ENCODE results near the gene VPS29. TPM values are rescaled to one million over a fixed set of nuclear protein-coding genes. Genes with fewer than 3 reads are reported as not detected.
A peak's percentile ranks its signal among the peaks of the same experiment; 100 is the strongest.
"Not testable (repeated sequence)": the region's sequence is repeated elsewhere in the genome, so short reads cannot be mapped to it uniquely, and the experiment has no call there.

VPS29 gene
- polyA plus RNA-seq, 3 donors: 224 to 409 (median 342) TPM

GRCh38 chr12:110465024-110465423, 36.9 kb downstream of the VPS29 start:
- H3K27me3 Mint-ChIP-seq (ENCODE audit: low read depth in 3 of 3): peaks cover 0 to 1% (median 0%) of the 10 kb centered on the region in 3 donors
- Histone ChIP-seq H3K9me3 (replicated peaks in 1 of 2; ENCODE audit: control insufficient read depth in 1 of 2, insufficient read depth in 1 of 2, low read length in 2 of 2) (no peaks in the 10 kb centered on the region), H3K36me3 (replicated peaks in 1 of 2; ENCODE audit: control insufficient read depth in 1 of 2, insufficient read depth in 2 of 2, low read length in 2 of 2) (peaks cover 35 to 52% of the 10 kb centered on the region in 2 donors), H3K4me3 (replicated peaks in 1 of 3; ENCODE audit: low read depth in 2 of 3, low read length in 3 of 3) (no peak overlapping the region), H2AFZ (ENCODE audit: insufficient read depth, low read depth, low read length, poor library complexity, severe bottlenecking) (no peak overlapping the region), H3K27ac (ENCODE audit: low read depth in 1 of 2, low read length in 2 of 2) (peak overlapping the region in 1 of 2 donors; percentile 31), H3K9ac (ENCODE audit: insufficient read depth, low read length, poor library complexity, severe bottlenecking) (no peak overlapping the region), H4K20me1 (ENCODE audit: insufficient read depth, low read length) (no peaks in the 10 kb centered on the region), H3K4me2 (replicated peaks; ENCODE audit: extremely low read depth, low read length, poor library complexity, severe bottlenecking) (no peak overlapping the region), H3K4me1 (ENCODE audit: control insufficient read depth in 1 of 2, insufficient read depth in 2 of 2, low read length in 2 of 2) (peaks cover 23 to 32% of the 10 kb centered on the region in 2 donors), H3K79me2 (ENCODE audit: insufficient read depth, low read length) (peaks cover 84% of the 10 kb centered on the region), H3K27me3 (ENCODE audit: control insufficient read depth in 2 of 2, insufficient read depth in 2 of 2, low read length in 2 of 2) (no peaks in the 10 kb centered on the region)
- peaks cover 24% of the 10 kb centered on the region for H3K4me1 Mint-ChIP-seq
- peak overlapping the region in 1 of 7 donors; percentile 71 for H3K27ac Mint-ChIP-seq
- 100% methylated on average over 2 of the region's 2 CpGs for WGBS (ENCODE audit: insufficient coverage)
- intact Hi-C loops (cut with micrococcal nuclease): loop anchor here (5.0 kb wide), 2 partner anchors 37 to 142 kb away; partner anchors contain the start of genes RAD9B (in 1 of the 2) and VPS29 (in 1 of the 2)
- no peak for TF ChIP-seq CTCF (IDR thresholded peaks at IDR 0.05)
- H3K4me3 Mint-ChIP-seq: no peak overlapping the region
- no peak for DNase-seq
- peaks cover 39 to 55% of the 10 kb centered on the region in 2 donors for H3K36me3 Mint-ChIP-seq
- peaks cover 0 to 2% (median 0%) of the 10 kb centered on the region in 7 donors for H3K9me3 Mint-ChIP-seq

GRCh38 chr12:110461189-110461588, 40.7 kb downstream of the VPS29 start:
- DNase-seq; H3K9ac ChIP-seq (ENCODE audit: insufficient read depth, low read length, poor library complexity, severe bottlenecking); H3K4me3 Mint-ChIP-seq; H3K9me3 ChIP-seq (replicated peaks in 1 of 2; ENCODE audit: control insufficient read depth in 1 of 2, insufficient read depth in 1 of 2, low read length in 2 of 2); H3K4me3 ChIP-seq (replicated peaks in 1 of 3; ENCODE audit: low read depth in 2 of 3, low read length in 3 of 3); H3K4me2 ChIP-seq (replicated peaks; ENCODE audit: extremely low read depth, low read length, poor library complexity, severe bottlenecking); intact Hi-C loops (cut with micrococcal nuclease); H2AFZ ChIP-seq (ENCODE audit: insufficient read depth, low read depth, low read length, poor library complexity, severe bottlenecking); H3K27me3 Mint-ChIP-seq (ENCODE audit: low read depth in 3 of 3); H3K9me3 Mint-ChIP-seq; H4K20me1 ChIP-seq (ENCODE audit: insufficient read depth, low read length); H3K27ac ChIP-seq (ENCODE audit: low read depth in 1 of 2, low read length in 2 of 2); H3K27me3 ChIP-seq (ENCODE audit: control insufficient read depth in 2 of 2, insufficient read depth in 2 of 2, low read length in 2 of 2): not testable (repeated sequence)
- 100% methylated on average over 2 of the region's 5 CpGs for WGBS (ENCODE audit: insufficient coverage)
- Histone ChIP-seq H3K4me1 (ENCODE audit: control insufficient read depth in 1 of 2, insufficient read depth in 2 of 2, low read length in 2 of 2) (peaks cover 19 to 20% of the 10 kb centered on the region in 2 donors), H3K36me3 (replicated peaks in 1 of 2; ENCODE audit: control insufficient read depth in 1 of 2, insufficient read depth in 2 of 2, low read length in 2 of 2) (peaks cover 45 to 66% of the 10 kb centered on the region in 2 donors), H3K79me2 (ENCODE audit: insufficient read depth, low read length) (peaks cover 76% of the 10 kb centered on the region)
- peaks cover 19% of the 10 kb centered on the region for H3K4me1 Mint-ChIP-seq
- peaks cover 44 to 73% of the 10 kb centered on the region in 2 donors for H3K36me3 Mint-ChIP-seq
- H3K27ac Mint-ChIP-seq: peak overlapping the region in 3 of 7 donors; percentile 2 to 57 (median 36)
